ENCODE results near the gene GLB1L2.

GRCh38 chr11:134313379-134313778 is 18.4 kb upstream of the GLB1L2 start:
- TF ChIP-seq CTCF (IDR thresholded peaks at IDR 0.05) (no peak), POLR2A (IDR thresholded peaks at IDR 0.05) (no peak)

All from testis (tissue), 2 donors.